Measurements from ENCODE around the gene MCUR1. TPM values are rescaled to one million over a fixed set of nuclear protein-coding genes. Genes with fewer than 3 reads are reported as not detected.

The MCUR1 gene
- total and polyA plus RNA-seq, 2 experiments from 2014 or later = 13.6 to 28.3 TPM

- in situ Hi-C loops (cut with MboI) = no loop called here
- WGBS, 2 experiments (ENCODE audit: low coverage in 1 of 2, low lambda C conversion rate in 2 of 2, missing lambda C conversion rate in 2 of 2) = 82 to 83% methylated on average over 7 of the region's 7 CpGs
- Histone ChIP-seq H2AFZ (no peak overlapping the region), H3K36me3 (ENCODE audit: low read depth) (no peaks in the 10 kb centered on the region), H3K4me1 (ENCODE audit: insufficient read depth) (no peaks in the 10 kb centered on the region), H3K4me3 (no peak overlapping the region), H4K20me1 (ENCODE audit: insufficient read depth) (no peaks in the 10 kb centered on the region), H3K4me2 (ENCODE audit: unreplicated experiment) (no peak overlapping the region), H3K27ac (no peak overlapping the region), H3F3A (ENCODE audit: insufficient read depth) (no peaks in the 10 kb centered on the region), H3K27me3 (replicated peaks; ENCODE audit: insufficient read depth) (no peaks in the 10 kb centered on the region), H3K9me3 (ENCODE audit: low read depth) (no peaks in the 10 kb centered on the region), H3K9me2 (ENCODE audit: insufficient read depth) (no peaks in the 10 kb centered on the region), H3K79me2 (ENCODE audit: insufficient read depth) (no peaks in the 10 kb centered on the region), H3K9ac (no peak overlapping the region)
- no peak for DNase-seq
- TF ChIP-seq EZH2phosphoT487 (IDR thresholded peaks at IDR 0.05; ENCODE audit: insufficient read depth, low read depth) = no peak
These were observed 70.6 kb downstream of the MCUR1 start for GRCh38 chr6:13743736-13744127.

- H3K79me2 ChIP-seq (ENCODE audit: insufficient read depth) = no peaks in the 10 kb centered on the region
- no peak overlapping the region for H3K9ac ChIP-seq
- no peaks in the 10 kb centered on the region for H4K20me1 ChIP-seq (ENCODE audit: insufficient read depth)
- H3K27me3 ChIP-seq (replicated peaks; ENCODE audit: insufficient read depth) = no peaks in the 10 kb centered on the region
- DNase-seq = no peak
- TF ChIP-seq EZH2phosphoT487 (IDR thresholded peaks at IDR 0.05; ENCODE audit: insufficient read depth, low read depth) (no peak), EZH2 (IDR thresholded peaks at IDR 0.05; ENCODE audit: insufficient read depth, poor library complexity, severe bottlenecking) (no peak)
- H3K4me1 ChIP-seq (ENCODE audit: insufficient read depth) = no peaks in the 10 kb centered on the region
- H3F3A ChIP-seq (ENCODE audit: insufficient read depth) = no peaks in the 10 kb centered on the region
- no peak overlapping the region for H2AFZ ChIP-seq
- H3K9me3 ChIP-seq (ENCODE audit: low read depth) = no peaks in the 10 kb centered on the region
- no peak overlapping the region for H3K4me3 ChIP-seq
- WGBS, 2 experiments (ENCODE audit: low coverage in 1 of 2, low lambda C conversion rate in 2 of 2, missing lambda C conversion rate in 2 of 2) = 78 to 79% methylated on average over 46 to 56 of the region's 56 CpGs
- no peaks in the 10 kb centered on the region for H3K36me3 ChIP-seq (ENCODE audit: low read depth)
- in situ Hi-C loops (cut with MboI) = no loop called here
- H3K27ac ChIP-seq = no peak overlapping the region
- H3K4me2 ChIP-seq (ENCODE audit: unreplicated experiment) = no peak overlapping the region
- H3K9me2 ChIP-seq (ENCODE audit: insufficient read depth) = no peaks in the 10 kb centered on the region
These were observed 71.2 kb downstream of the MCUR1 start for GRCh38 chr6:13742961-13743735.

GRCh38 chr6:13741365-13741764 lies 73.0 kb downstream of the MCUR1 start:
- Histone ChIP-seq H3K9me2 (ENCODE audit: insufficient read depth) (no peaks in the 10 kb centered on the region), H3K27ac (no peak overlapping the region), H3K9me3 (ENCODE audit: low read depth) (no peaks in the 10 kb centered on the region), H3K36me3 (ENCODE audit: low read depth) (no peaks in the 10 kb centered on the region), H3K4me1 (ENCODE audit: insufficient read depth) (peaks cover 2% of the 10 kb centered on the region; the same call in 1 of the 2 replicates), H3K27me3 (replicated peaks; ENCODE audit: insufficient read depth) (no peaks in the 10 kb centered on the region), H3K4me2 (ENCODE audit: unreplicated experiment) (no peak overlapping the region), H2AFZ (no peak overlapping the region), H3K79me2 (ENCODE audit: insufficient read depth) (no peaks in the 10 kb centered on the region), H4K20me1 (ENCODE audit: insufficient read depth) (no peaks in the 10 kb centered on the region), H3K4me3 (no peak overlapping the region), H3K9ac (no peak overlapping the region), H3F3A (ENCODE audit: insufficient read depth) (peaks cover 1% of the 10 kb centered on the region; the same call in 1 of the 2 replicates)
- DNase-seq = no peak
- no peak for TF ChIP-seq EZH2phosphoT487 (IDR thresholded peaks at IDR 0.05; ENCODE audit: insufficient read depth, low read depth)
- no peak for TF ChIP-seq EZH2 (IDR thresholded peaks at IDR 0.05; ENCODE audit: insufficient read depth, poor library complexity, severe bottlenecking)
- 75 to 77% methylated on average over 4 of the region's 4 CpGs for WGBS, 2 experiments (ENCODE audit: low coverage in 1 of 2, low lambda C conversion rate in 2 of 2, missing lambda C conversion rate in 2 of 2)
- in situ Hi-C loops (cut with MboI) = no loop called here

Other genes starting within 250 kb of the MCUR1 start
- gene SIRT5, start 240.0 kb downstream of the MCUR1 start, total RNA-seq (2014; rRNA removed; shearing (Covaris generic)) = 4.8 and 5.3 TPM in 2 replicates
- 6.1 and 7.0 TPM in 2 replicates for gene SIRT5, start 240.0 kb downstream of the MCUR1 start, polyA plus RNA-seq (2016; fragmentation: Nextera tagmentation; extraction: Ambion mirVana)
- 48.7 and 53.1 TPM in 2 replicates for gene NOL7, start 199.2 kb downstream of the MCUR1 start, total RNA-seq (2014; rRNA removed; shearing (Covaris generic))
- gene NOL7, start 199.2 kb downstream of the MCUR1 start, polyA plus RNA-seq (2016; fragmentation: Nextera tagmentation; extraction: Ambion mirVana) = 122 and 124 TPM in 2 replicates
- gene RANBP9, start 102.7 kb downstream of the MCUR1 start, total RNA-seq (2014; rRNA removed; shearing (Covaris generic)) = 28.3 and 29.8 TPM in 2 replicates
- gene RANBP9, start 102.7 kb downstream of the MCUR1 start, polyA plus RNA-seq (2016; fragmentation: Nextera tagmentation; extraction: Ambion mirVana) = 8.0 and 8.8 TPM in 2 replicates
- 2.3 and 2.7 TPM in 2 replicates for gene RNF182, start 110.4 kb upstream of the MCUR1 start, total RNA-seq (2014; rRNA removed; shearing (Covaris generic))
- 1.8 and 2.0 TPM in 2 replicates for gene RNF182, start 110.4 kb upstream of the MCUR1 start, polyA plus RNA-seq (2016; fragmentation: Nextera tagmentation; extraction: Ambion mirVana)